GM12878 (cell line): ENCODE data around the gene FCHSD2. TPM values are rescaled to one million over a fixed set of nuclear protein-coding genes. Genes with fewer than 3 reads are reported as not detected.

ENCODE experiments used
- ATAC-seq: fragments of 200-7000 bp; cut with Tn5 transposase; 3 replicates; pipeline ENCODE4 v1.9.1; 2020; ENCODE audit warnings: mild to moderate bottlenecking, moderate library complexity
- BruUV-seq: library from RNA; stranded (reverse); fragments of 400-500 nt; replicated peaks from 2 replicates; lab custom pipeline; 2021; lab: Mats Ljungman, UMichigan
- CTCF ChIA-PET: fragments of 300-600 bp; sonication (Branson Sonifier 250); formaldehyde crosslinking; extraction: SDS; loops from one replicate; lab custom pipeline; 2021; ENCODE audit warnings: inconsistent platforms; lab: Yijun Ruan, JAX
- POLR2A ChIA-PET: fragments of 350-600 bp; formaldehyde crosslinking; extraction: SDS; loops from one replicate; lab custom pipeline; 2021; ENCODE audit warnings: inconsistent platforms; lab: Charles Lee
- RAD21 ChIA-PET: fragments of 300-600 bp; sonication (Branson Sonifier 250); formaldehyde crosslinking; loops from one replicate; lab custom pipeline; 2023; ENCODE audit warnings: antibody characterized with exemption; ENCODE audit not compliant: unreplicated experiment; lab: Charles Lee
- SMC1A ChIA-PET: fragments of 300-600 bp; sonication (Branson Sonifier 250); formaldehyde crosslinking; loops from one replicate; lab custom pipeline; 2023; ENCODE audit not compliant: unreplicated experiment, uncharacterized antibody; lab: Charles Lee
- DNase-seq: peaks from one replicate; pipeline ENCODE4 v3.0.0-alpha.2; 2011; ENCODE audit warnings: low read depth, low spot score
- FAIRE-seq: peaks from 3 replicates; lab custom pipeline; 2011; peaks lifted over from hg19 to GRCh38; lab: Jason Lieb, UNC
- H2AFZ ChIP-seq: 2 replicates; pipeline ENCODE4 v1.6.0; 2011; ENCODE audit warnings: low read depth, low read length, control low read depth; ENCODE audit not compliant: control insufficient read depth
- H3K27ac ChIP-seq: 2 replicates; pipeline ENCODE4 v1.5.1; 2011; ENCODE audit warnings: control low read depth; ENCODE audit not compliant: control insufficient read depth, insufficient read depth
- H3K27me3 ChIP-seq, 2 experiments: replicated peaks in 1 of 2; 2 replicates each; pipeline versions ENCODE4 v1.6.0 to v1.6.1; 2011; ENCODE audit warnings: low read length in 1 of 2; ENCODE audit not compliant: control insufficient read depth in 2 of 2, insufficient read depth in 2 of 2
- H3K36me3 ChIP-seq, 2 experiments: 2 replicates each; pipeline ENCODE4 v1.5.1; 2011; ENCODE audit warnings: low read length in 1 of 2; ENCODE audit not compliant: control insufficient read depth in 2 of 2, insufficient read depth in 2 of 2
- H3K4me1 ChIP-seq: 2 replicates; pipeline ENCODE4 v1.6.1; 2011; ENCODE audit warnings: mild to moderate bottlenecking, low read length, moderate library complexity, mixed read lengths; ENCODE audit not compliant: control insufficient read depth, insufficient read depth
- H3K4me2 ChIP-seq: 2 replicates; pipeline ENCODE4 v1.6.0; 2011; ENCODE audit warnings: control low read depth; ENCODE audit not compliant: control insufficient read depth, insufficient read depth
- H3K4me3 ChIP-seq: fragments of 200-600 bp; sonication (generic); 2 replicates; pipeline ENCODE4 v1.5.1; 2016
- H3K79me2 ChIP-seq: 2 replicates; pipeline ENCODE4 v1.6.0; 2011; ENCODE audit warnings: low read length; ENCODE audit not compliant: control insufficient read depth, insufficient read depth
- H3K9ac ChIP-seq: 2 replicates; pipeline ENCODE4 v1.8.0; 2011; ENCODE audit warnings: low read length, control low read depth, mixed read lengths; ENCODE audit not compliant: control insufficient read depth, insufficient read depth
- H3K9me3 ChIP-seq: replicated peaks from 3 replicates; pipeline ENCODE4 v1.5.1; 2011; ENCODE audit warnings: mild to moderate bottlenecking, low read length; ENCODE audit not compliant: control insufficient read depth, insufficient read depth
- H4K20me1 ChIP-seq: 2 replicates; pipeline ENCODE4 v1.6.0; 2011; ENCODE audit not compliant: control insufficient read depth, insufficient read depth
- BMI1 ChIP-seq: fragments of 450-650 bp; IDR thresholded peaks from 2 replicates; pipeline ENCODE4 v1.6.1; 2016; ENCODE audit warnings: mild to moderate bottlenecking, moderate library complexity, borderline replicate concordance
- E2F8 ChIP-seq: fragments of 450-650 bp; IDR thresholded peaks from 2 replicates; pipeline ENCODE4 v1.6.1; 2018; ENCODE audit warnings: mild to moderate bottlenecking, low read depth, moderate library complexity; ENCODE audit not compliant: partially characterized antibody
- FOXK2 ChIP-seq: fragments of 450-650 bp; IDR thresholded peaks from 2 replicates; pipeline ENCODE4 v1.6.1; 2017; ENCODE audit warnings: mild to moderate bottlenecking, moderate library complexity
- JUND ChIP-seq: IDR thresholded peaks from 2 replicates; pipeline ENCODE4 v1.6.1; 2012; ENCODE audit warnings: low read depth, mild to moderate bottlenecking, low read length, improper control_type of control experiment, moderate library complexity
- MYC ChIP-seq: IDR thresholded peaks from 2 replicates; pipeline ENCODE4 v1.6.1; 2011; ENCODE audit warnings: mild to moderate bottlenecking, low read length, moderate library complexity, inconsistent platforms; ENCODE audit not compliant: insufficient read depth, insufficient replicate concordance, insufficient read length, severe bottlenecking
- NRF1 ChIP-seq: conservative IDR thresholded peaks from 2 replicates; pipeline ENCODE4 v1.6.1; 2011; ENCODE audit warnings: mild to moderate bottlenecking, low read depth, low read length, improper control_type of control experiment
- PKNOX1 ChIP-seq: fragments of 450-650 bp; IDR thresholded peaks from 2 replicates; pipeline ENCODE4 v1.6.1; 2016; ENCODE audit warnings: mild to moderate bottlenecking
- PML ChIP-seq: IDR thresholded peaks from 2 replicates; pipeline ENCODE4 v1.6.1; 2012; ENCODE audit warnings: low read length, inconsistent platforms
- POLR2A ChIP-seq: IDR thresholded peaks from 2 replicates; pipeline ENCODE4 v1.6.1; 2011; ENCODE audit warnings: low read depth, mild to moderate bottlenecking, low read length
- RBBP5 ChIP-seq: fragments of 200-600 bp; sonication (generic); conservative IDR thresholded peaks from 2 replicates; pipeline ENCODE4 v1.6.1; 2016
- RELA ChIP-seq: fragments of 450-650 bp; IDR thresholded peaks from 2 replicates; pipeline ENCODE4 v1.8.0; 2014; ENCODE audit warnings: borderline replicate concordance; ENCODE audit not compliant: partially characterized antibody
- SMARCA5 ChIP-seq: fragments of 450-650 bp; IDR thresholded peaks from 2 replicates; pipeline ENCODE4 v1.6.1; 2017; ENCODE audit warnings: mild to moderate bottlenecking
- SREBF2 ChIP-seq: IDR thresholded peaks from 2 replicates; pipeline ENCODE4 v1.6.1; 2012; ENCODE audit warnings: mild to moderate bottlenecking, low read length
- USF1 ChIP-seq: IDR thresholded peaks from 2 replicates; pipeline ENCODE4 v1.6.1; 2011; ENCODE audit warnings: borderline replicate concordance, low read depth, mild to moderate bottlenecking, moderate library complexity, mixed read lengths, low read length; ENCODE audit not compliant: insufficient read depth; ENCODE audit errors: extremely low read length
- WGBS: methylation state at CpG from one replicate; pipeline ENCODE4 v1.1.6; 2016; ENCODE audit warnings: low lambda C conversion rate; ENCODE audit not compliant: insufficient replicate concordance, insufficient coverage; ENCODE audit errors: missing lambda C conversion rate; 5-methylcytosine and 5-hydroxymethylcytosine counted together
- in situ Hi-C: fragments of 300-500 bp; cut with MboI; formaldehyde crosslinking; loops from 9 replicates; pipeline ENCODE4 v1.14.3; 2018; ENCODE audit warnings: mixed read lengths
- intact Hi-C: fragments of 100-400 bp; cut with micrococcal nuclease; formaldehyde crosslinking; loops from one replicate; pipeline ENCODE4 v1.14.2; 2022; ENCODE audit not compliant: unreplicated experiment
- polyA plus RNA-seq, 11 experiments: library from polyadenylated mRNA; depleted of rRNA in 4 of 11; unstranded in 6 of 11; stranded (reverse) in 5 of 11; fragments of >200 nt; fragmentation: Nextera tagmentation in 4 of 11; fragmentation: Illumina TruSeq in 1 of 11; extraction: Ambion mirVana in 4 of 11; extraction: Trizol in 1 of 11; gene quantifications; 1 replicate in 1 of 11; 2 replicates in 10 of 11; pipeline versions ENCODE4 v1.2.1 to v1.2.3, GENCODE V29; 2011 to 2016; ENCODE audit warnings: inconsistent platforms in 2 of 11, missing spikeins in 2 of 11, low read depth in 1 of 11
- total RNA-seq, 4 experiments: library from RNA; depleted of rRNA in 3 of 4; stranded (reverse); fragments of >200 nt in 3 of 4; fragmentation: Illumina TruSeq in 1 of 4; extraction: Trizol in 1 of 4; gene quantifications; 2 replicates each; pipeline versions ENCODE4 v1.2.1 to v1.2.3, GENCODE V29; 2013 to 2021

The FCHSD2 gene
- total and polyA plus RNA-seq, 10 of the 15 experiments (the other 5 are each of a cell fraction or from before 2014, with no cell fraction given) = 13.2 to 89.8 (median 47.8) TPM

DNA sequence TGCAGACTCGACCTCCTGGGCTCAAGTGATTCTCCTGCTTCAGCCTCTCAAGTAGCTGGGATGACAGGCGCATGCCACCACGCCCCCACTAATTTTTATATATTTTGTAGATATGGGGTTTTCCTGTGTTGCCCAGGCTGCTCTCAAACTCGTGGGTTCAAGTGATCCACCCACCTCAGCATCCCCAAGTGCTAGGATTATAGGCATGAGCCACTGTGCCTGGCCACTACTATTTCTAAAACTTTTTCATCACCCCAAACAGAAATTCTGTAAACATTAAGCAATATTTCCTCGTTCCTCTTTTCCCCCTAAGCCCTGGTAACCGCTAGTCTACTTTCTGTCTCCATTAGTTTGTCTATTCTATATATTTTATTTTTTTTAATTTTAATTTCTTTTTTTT is 336.9 kb downstream of the FCHSD2 start:
- no peak for TF ChIP-seq RELA
- no peaks in the 10 kb centered on the region; the same call in 1 of the 2 replicates for H3K79me2 ChIP-seq
- in situ Hi-C loops (no loop called here), intact Hi-C loops (no loop called here)
- no peaks in the 10 kb centered on the region for H4K20me1 ChIP-seq
- CTCF ChIA-PET = no interaction called here
- ATAC-seq (no peak), FAIRE-seq (no peak), DNase-seq (no peak)
- 73% methylated on average over 6 of the region's 6 CpGs for WGBS
- no peak overlapping the region for H3K4me2 ChIP-seq
- peaks cover 7% of the 10 kb centered on the region for H3K4me1 ChIP-seq
- POLR2A ChIA-PET = no interaction called here
- no peak overlapping the region for H3K9ac ChIP-seq
- H2AFZ ChIP-seq = no peak overlapping the region
- RAD21 ChIA-PET = no interaction called here
- no peaks in the 10 kb centered on the region for H3K9me3 ChIP-seq
- H3K27me3 ChIP-seq = no peaks in the 10 kb centered on the region
- H3K4me3 ChIP-seq = no peak overlapping the region
- BruUV-seq = no TSS peak
- H3K27ac ChIP-seq = no peak overlapping the region
- SMC1A ChIA-PET = no interaction called here
- H3K36me3 ChIP-seq = peaks cover 0 to 2% of the 10 kb centered on the region in 2 experiments; a peak in 1 of 4 replicates

GRCh38 chr11:72802822-72803221 is 339.3 kb downstream of the FCHSD2 start:
- ChIA-PET RAD21 (no interaction called here), POLR2A (no interaction called here), CTCF (interaction anchor here (0.7 to 2.2 kb wide), 4 partner anchors 9 to 118 kb away, joined by 3 to 13 read pairs (median 4); partner anchors contain the start of gene STARD10), SMC1A (interaction anchor here (0.9 to 1.1 kb wide), 2 partner anchors 10 kb away, joined by 3 to 5 read pairs; no protein-coding TSS in a partner anchor)
- Histone ChIP-seq H4K20me1 (no peaks in the 10 kb centered on the region), H3K4me2 (no peak overlapping the region), H2AFZ (no peak overlapping the region), H3K9me3 (no peaks in the 10 kb centered on the region), H3K4me3 (no peak overlapping the region), H3K27ac (no peak overlapping the region), H3K9ac (no peak overlapping the region), H3K27me3 (no peaks in the 10 kb centered on the region), H3K4me1 (no peaks in the 10 kb centered on the region), H3K36me3 (peaks cover 0 to 2% of the 10 kb centered on the region in 2 experiments; a peak in 1 of 4 replicates), H3K79me2 (no peaks in the 10 kb centered on the region)
- in situ Hi-C loops = no loop called here
- FAIRE-seq (no peak), ATAC-seq (no peak), DNase-seq (no peak)
- intact Hi-C loops = no loop called here
- BruUV-seq = no TSS peak
- WGBS = 95% methylated on average over 6 of the region's 6 CpGs
- no peak for TF ChIP-seq BMI1
- TF ChIP-seq PKNOX1 = no peak
- no peak for TF ChIP-seq SREBF2
- no peak for TF ChIP-seq NRF1
- no peak for TF ChIP-seq RBBP5
- no peak for TF ChIP-seq USF1
- TF ChIP-seq MYC = no peak
- no peak for TF ChIP-seq JUND
- no peak for TF ChIP-seq FOXK2
- no peak for TF ChIP-seq POLR2A
- TF ChIP-seq PML = no peak
- no peak for TF ChIP-seq E2F8
- TF ChIP-seq SMARCA5 = no peak
